Measurements from ENCODE around the gene MPRIP. TPM values are rescaled to one million over a fixed set of nuclear protein-coding genes. Genes with fewer than 3 reads are reported as not detected.
A peak's percentile ranks its signal among the peaks of the same experiment; 100 is the strongest.

The MPRIP gene
- total RNA-seq, 1 experiment from 2014 or later, result 1,274 TPM

GRCh38 chr17:17237026-17237799 lies 195.0 kb downstream of the MPRIP start, which contains the start of gene FLCN:
TSS of gene FLCN (minus strand) at chr17:17237168. CDS start at chr17:17228137, 9,031 bp downstream.
- H3F3A ChIP-seq (ENCODE audit: low read length, unreplicated experiment), result no peaks in the 10 kb centered on the region
- no peaks in the 10 kb centered on the region for H3K27me3 ChIP-seq (ENCODE audit: low read length)
- H3K36me3 ChIP-seq (ENCODE audit: low read depth, low read length), result peaks cover 3% of the 10 kb centered on the region; the same call in 1 of the 2 replicates
- intact Hi-C loops (cut with micrococcal nuclease), result loop anchor here (2.0 to 5.0 kb wide), 2 partner anchors 45 to 86 kb away; partner anchors contain the start of gene COPS3
- no peaks in the 10 kb centered on the region for H3K9me2 ChIP-seq (replicated peaks; ENCODE audit: low read length)
- ATAC-seq (peak; percentile 76), DNase-seq (peak; percentile 78)
- CTCF ChIA-PET, result no interaction called here
- TF ChIP-seq, protein P1, sequence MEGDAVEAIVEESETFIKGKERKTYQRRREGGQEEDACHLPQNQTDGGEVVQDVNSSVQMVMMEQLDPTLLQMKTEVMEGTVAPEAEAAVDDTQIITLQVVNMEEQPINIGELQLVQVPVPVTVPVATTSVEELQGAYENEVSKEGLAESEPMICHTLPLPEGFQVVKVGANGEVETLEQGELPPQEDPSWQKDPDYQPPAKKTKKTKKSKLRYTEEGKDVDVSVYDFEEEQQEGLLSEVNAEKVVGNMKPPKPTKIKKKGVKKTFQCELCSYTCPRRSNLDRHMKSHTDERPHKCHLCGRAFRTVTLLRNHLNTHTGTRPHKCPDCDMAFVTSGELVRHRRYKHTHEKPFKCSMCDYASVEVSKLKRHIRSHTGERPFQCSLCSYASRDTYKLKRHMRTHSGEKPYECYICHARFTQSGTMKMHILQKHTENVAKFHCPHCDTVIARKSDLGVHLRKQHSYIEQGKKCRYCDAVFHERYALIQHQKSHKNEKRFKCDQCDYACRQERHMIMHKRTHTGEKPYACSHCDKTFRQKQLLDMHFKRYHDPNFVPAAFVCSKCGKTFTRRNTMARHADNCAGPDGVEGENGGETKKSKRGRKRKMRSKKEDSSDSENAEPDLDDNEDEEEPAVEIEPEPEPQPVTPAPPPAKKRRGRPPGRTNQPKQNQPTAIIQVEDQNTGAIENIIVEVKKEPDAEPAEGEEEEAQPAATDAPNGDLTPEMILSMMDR (conservative IDR thresholded peaks at IDR 0.05; ENCODE audit: low read depth, low read length), result no peak
- TF ChIP-seq EZH2phosphoT487 (IDR thresholded peaks at IDR 0.05; ENCODE audit: borderline replicate concordance, low read length) (no peak), EZH2 (IDR thresholded peaks at IDR 0.05; ENCODE audit: low read length, unreplicated experiment) (no peak)
- H3K79me2 ChIP-seq (ENCODE audit: low read length), result peaks cover 47% of the 10 kb centered on the region
- H3K9me3 ChIP-seq (ENCODE audit: low read length), result no peaks in the 10 kb centered on the region
- H3K4me3 ChIP-seq (ENCODE audit: low read length), result peak within 1 kb of the TSS; percentile 93
- H3K27ac ChIP-seq (ENCODE audit: low read length), result peak within 1 kb of the TSS; percentile 79
- POLR2A ChIA-PET (ENCODE audit: unreplicated experiment), result no interaction called here
- peaks cover 11% of the 10 kb centered on the region for H3K4me1 ChIP-seq (ENCODE audit: insufficient read depth, low read length)
- BruUV-seq (replicated peaks), result no TSS peak
- H2AFZ ChIP-seq (ENCODE audit: low read length), result peak within 1 kb of the TSS; percentile 99
- peaks cover 8% of the 10 kb centered on the region; the same call in 1 of the 2 replicates for H4K20me1 ChIP-seq (ENCODE audit: low read length)
- peak within 1 kb of the TSS; percentile 97 for H3K4me2 ChIP-seq (ENCODE audit: low read length)
- peak within 1 kb of the TSS; percentile 94 for H3K9ac ChIP-seq (ENCODE audit: low read length)

DNA sequence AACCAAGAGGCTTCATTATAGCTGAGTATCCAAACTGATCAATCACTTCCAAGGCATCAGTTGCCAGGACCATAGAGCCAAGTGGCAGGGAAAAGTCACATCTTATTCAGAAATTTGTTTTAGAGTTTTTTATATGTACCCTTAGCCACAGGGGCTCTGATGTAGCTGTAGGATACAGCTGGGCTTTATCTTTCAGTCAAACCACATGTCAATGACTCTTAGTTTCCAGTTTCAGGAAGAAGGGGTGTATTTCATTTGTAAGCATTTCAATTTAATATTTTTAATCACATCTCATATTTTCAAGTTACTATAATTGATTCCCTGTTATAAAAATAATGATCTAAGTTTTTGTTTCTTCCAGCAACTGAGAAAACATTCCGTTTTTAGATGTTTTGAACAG lies 197.6 kb downstream of the MPRIP start:
- no peak overlapping the region for H2AFZ ChIP-seq (ENCODE audit: low read length)
- no peak overlapping the region for H3K27ac ChIP-seq (ENCODE audit: low read length)
- H3K4me1 ChIP-seq (ENCODE audit: insufficient read depth, low read length), result peaks cover 11% of the 10 kb centered on the region
- H4K20me1 ChIP-seq (ENCODE audit: low read length), result peaks cover 8% of the 10 kb centered on the region; the same call in 1 of the 2 replicates
- DNase-seq (no peak), ATAC-seq (no peak)
- H3K9me2 ChIP-seq (replicated peaks; ENCODE audit: low read length), result no peaks in the 10 kb centered on the region
- H3F3A ChIP-seq (ENCODE audit: low read length, unreplicated experiment), result no peaks in the 10 kb centered on the region
- H3K9ac ChIP-seq (ENCODE audit: low read length), result no peak overlapping the region
- ChIA-PET CTCF (no interaction called here), POLR2A (ENCODE audit: unreplicated experiment) (no interaction called here)
- H3K4me2 ChIP-seq (ENCODE audit: low read length), result no peak overlapping the region
- TF ChIP-seq, protein P1 (conservative IDR thresholded peaks at IDR 0.05; ENCODE audit: low read depth, low read length), result no peak
- TF ChIP-seq EZH2 (IDR thresholded peaks at IDR 0.05; ENCODE audit: low read length, unreplicated experiment) (no peak), EZH2phosphoT487 (IDR thresholded peaks at IDR 0.05; ENCODE audit: borderline replicate concordance, low read length) (no peak)
- peaks cover 23% of the 10 kb centered on the region for H3K79me2 ChIP-seq (ENCODE audit: low read length)
- intact Hi-C loops (cut with micrococcal nuclease), result loop anchor here (5.0 kb wide), 1 partner anchor 42 kb away; the partner anchor contains the start of gene COPS3
- no peaks in the 10 kb centered on the region for H3K9me3 ChIP-seq (ENCODE audit: low read length)
- H3K36me3 ChIP-seq (ENCODE audit: low read depth, low read length), result no peaks in the 10 kb centered on the region
- no TSS peak for BruUV-seq (replicated peaks)
- H3K27me3 ChIP-seq (ENCODE audit: low read length), result no peaks in the 10 kb centered on the region
- H3K4me3 ChIP-seq (ENCODE audit: low read length), result no peak overlapping the region

GRCh38 chr17:17241656-17242055 lies 199.4 kb downstream of the MPRIP start:
- Histone ChIP-seq H3K9ac (ENCODE audit: low read length) (no peak overlapping the region), H3K4me3 (ENCODE audit: low read length) (no peak overlapping the region), H3K9me2 (replicated peaks; ENCODE audit: low read length) (no peaks in the 10 kb centered on the region), H3K9me3 (ENCODE audit: low read length) (no peaks in the 10 kb centered on the region), H3K4me1 (ENCODE audit: insufficient read depth, low read length) (no peaks in the 10 kb centered on the region), H3F3A (ENCODE audit: low read length, unreplicated experiment) (peaks cover 3% of the 10 kb centered on the region), H3K4me2 (ENCODE audit: low read length) (no peak overlapping the region), H3K36me3 (ENCODE audit: low read depth, low read length) (peaks cover 11% of the 10 kb centered on the region; the same call in 1 of the 2 replicates), H3K27me3 (ENCODE audit: low read length) (no peaks in the 10 kb centered on the region), H3K27ac (ENCODE audit: low read length) (no peak overlapping the region), H2AFZ (ENCODE audit: low read length) (no peak overlapping the region), H4K20me1 (ENCODE audit: low read length) (no peaks in the 10 kb centered on the region), H3K79me2 (ENCODE audit: low read length) (peaks cover 5% of the 10 kb centered on the region)
- no peak for ATAC-seq
- ChIA-PET CTCF (no interaction called here), POLR2A (ENCODE audit: unreplicated experiment) (no interaction called here)
- BruUV-seq (replicated peaks), result no TSS peak
- TF ChIP-seq, protein P1 (conservative IDR thresholded peaks at IDR 0.05; ENCODE audit: low read depth, low read length), result no peak
- TF ChIP-seq EZH2phosphoT487 (IDR thresholded peaks at IDR 0.05; ENCODE audit: borderline replicate concordance, low read length) (no peak), EZH2 (IDR thresholded peaks at IDR 0.05; ENCODE audit: low read length, unreplicated experiment) (no peak)
- intact Hi-C loops (cut with micrococcal nuclease), result no loop called here
- DNase-seq, result no peak
